Tibial artery (tissue), 4 donors: Measurements from ENCODE around the gene ZBTB48.
A peak's percentile ranks its signal among the peaks of the same experiment; 100 is the strongest.

Source experiments
- DNase-seq, 2 donors: peaks; one replicate each; pipeline ENCODE4 v3.0.0-alpha.2; 2019
- H3K27ac ChIP-seq, 2 donors: fragments of 200-600 bp; sonication (generic) in 1 of 2; 1 replicate in 1 of 2; 2 replicates in 1 of 2; pipeline ENCODE4 v1.5.1; 2018 to 2019; ENCODE audit warnings: mild to moderate bottlenecking in 1 of 2
- H3K27me3 ChIP-seq, 2 donors: fragments of 200-600 bp; sonication (generic) in 1 of 2; one replicate each; pipeline versions ENCODE4 v1.5.1 to v1.6.0; 2016 to 2019
- H3K36me3 ChIP-seq, 3 donors: fragments of 200-600 bp; sonication (generic) in 2 of 3; one replicate each; pipeline ENCODE4 v1.5.1; 2016 to 2019; ENCODE audit warnings: mild to moderate bottlenecking in 2 of 3
- H3K4me1 ChIP-seq, 4 donors: fragments of 200-600 bp; sonication (generic) in 2 of 4; 1 replicate in 3 of 4; 2 replicates in 1 of 4; pipeline ENCODE4 v1.5.1; 2016 to 2019
- H3K4me3 ChIP-seq, 2 donors: fragments of 200-600 bp; sonication (generic) in 1 of 2; 1 replicate in 1 of 2; 2 replicates in 1 of 2; pipeline ENCODE4 v1.5.1; 2018 to 2019; ENCODE audit warnings: mild to moderate bottlenecking in 2 of 2
- H3K9me3 ChIP-seq, 3 donors: fragments of 200-600 bp; sonication (generic) in 1 of 3; one replicate each; pipeline ENCODE4 v1.5.1; 2016 to 2019
- CTCF ChIP-seq, 2 experiments: fragments of 200-600 bp in 1 of 2; fragments of 450-650 bp in 1 of 2; IDR thresholded peaks; one replicate each; pipeline ENCODE4 v1.5.1; 2017 to 2019; ENCODE audit warnings: antibody characterized with exemption in 2 of 2, mild to moderate bottlenecking in 1 of 2, moderate library complexity in 1 of 2
- intact Hi-C: fragments of 100-400 bp; cut with DNase I; formaldehyde crosslinking; loops from one replicate; pipeline ENCODE4 v1.15.0; 2023; ENCODE audit warnings: low total_unique reads

The ZBTB48 gene

GRCh38 chr1:6585081-6585722, 5.4 kb downstream of the ZBTB48 start:
- Histone ChIP-seq H3K9me3 (no peaks in the 10 kb centered on the region), H3K27ac (peak overlapping the region in 1 of 2 donors; percentile 31), H3K4me3 (no peak overlapping the region), H3K27me3 (no peaks in the 10 kb centered on the region), H3K36me3 (peaks cover 23 to 44% (median 31%) of the 10 kb centered on the region in 3 donors), H3K4me1 (peaks cover 0 to 78% (median 65%) of the 10 kb centered on the region in 4 donors)
- intact Hi-C loops, result loop anchor here (10.0 kb wide), 1 partner anchor 50 kb away; no protein-coding TSS in a partner anchor
- DNase-seq, result no peak
- TF ChIP-seq CTCF (IDR thresholded peaks at IDR 0.05), result no peak

DNA sequence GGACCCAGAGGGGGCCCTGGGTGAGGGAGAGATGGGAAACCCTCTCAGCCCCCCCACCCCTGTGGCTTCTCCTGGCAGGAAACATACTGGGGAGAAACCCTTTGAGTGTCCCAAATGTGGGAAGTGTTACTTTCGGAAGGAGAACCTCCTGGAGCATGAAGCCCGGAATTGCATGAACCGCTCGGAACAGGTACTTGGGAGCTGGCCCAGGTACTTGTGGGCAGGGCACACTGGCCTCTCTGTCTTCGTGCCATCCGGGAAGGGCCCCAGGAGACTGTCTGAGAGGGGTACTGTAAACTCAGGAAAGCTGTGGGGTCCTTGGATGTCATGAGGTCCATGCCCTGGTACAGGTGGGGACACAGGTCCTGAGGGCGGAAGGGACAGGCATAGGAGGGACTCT, 6.0 kb downstream of the ZBTB48 start:
- Histone ChIP-seq H3K4me3 (no peak overlapping the region), H3K27ac (peak overlapping the region in 1 of 2 donors; percentile 31), H3K4me1 (peaks cover 0 to 78% (median 65%) of the 10 kb centered on the region in 4 donors), H3K27me3 (no peaks in the 10 kb centered on the region), H3K36me3 (peaks cover 28 to 50% (median 38%) of the 10 kb centered on the region in 3 donors), H3K9me3 (no peaks in the 10 kb centered on the region)
- intact Hi-C loops, result loop anchor here (10.0 kb wide), 1 partner anchor 49 kb away; no protein-coding TSS in a partner anchor
- DNase-seq, result no peak
- TF ChIP-seq CTCF (IDR thresholded peaks at IDR 0.05), result no peak

GRCh38 chr1:6586404-6586816, 6.6 kb downstream of the ZBTB48 start:
- TF ChIP-seq CTCF (IDR thresholded peaks at IDR 0.05), result no peak
- Histone ChIP-seq H3K27ac (peak overlapping the region; percentile 50 to 86), H3K4me3 (no peak overlapping the region), H3K27me3 (no peaks in the 10 kb centered on the region), H3K4me1 (peaks cover 0 to 78% (median 65%) of the 10 kb centered on the region in 4 donors), H3K36me3 (peaks cover 28 to 56% (median 43%) of the 10 kb centered on the region in 3 donors), H3K9me3 (no peaks in the 10 kb centered on the region)
- DNase-seq, result no peak
- intact Hi-C loops, result loop anchor here (10.0 kb wide), 1 partner anchor 48 kb away; no protein-coding TSS in a partner anchor

DNA sequence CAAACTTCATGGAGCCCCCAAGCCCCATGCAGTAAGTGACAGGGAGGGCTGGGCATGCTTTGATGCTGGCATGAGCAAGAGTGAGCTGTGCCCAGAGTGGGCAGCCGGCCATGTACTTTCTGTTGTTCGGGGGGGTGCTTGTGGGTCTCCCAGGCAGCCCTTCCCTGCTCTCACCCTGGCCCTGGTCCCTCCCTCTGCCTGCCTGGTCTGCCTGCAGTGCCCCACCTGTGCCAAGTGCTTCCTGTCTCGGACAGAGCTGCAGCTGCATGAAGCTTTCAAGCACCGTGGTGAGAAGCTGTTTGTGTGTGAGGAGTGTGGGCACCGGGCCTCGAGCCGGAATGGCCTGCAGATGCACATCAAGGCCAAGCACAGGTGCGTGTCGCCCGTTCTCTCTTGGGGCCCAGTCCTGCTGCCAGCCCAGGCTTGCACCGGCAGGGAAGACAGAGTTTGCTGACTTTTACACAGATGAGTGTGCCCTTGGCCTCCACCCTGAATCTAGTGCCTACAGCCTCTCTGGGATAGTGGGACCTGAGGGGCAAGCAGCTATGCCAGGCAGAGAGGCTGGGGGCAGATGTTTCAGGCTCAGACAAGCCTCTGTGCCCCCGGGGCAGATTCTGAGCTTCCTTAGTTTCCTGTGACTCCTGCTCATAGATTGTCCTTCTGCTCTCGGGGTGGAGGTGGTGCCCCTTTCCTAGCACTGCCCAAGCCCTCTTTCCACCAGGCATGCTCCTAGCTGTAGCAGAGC, 7.6 kb downstream of the ZBTB48 start:
- peaks cover 30 to 66% (median 54%) of the 10 kb centered on the region in 3 donors for H3K36me3 ChIP-seq
- peak; percentile 44 to 93 for DNase-seq
- intact Hi-C loops, result loop anchor here (10.0 kb wide), 1 partner anchor 47 kb away; no protein-coding TSS in a partner anchor
- H3K9me3 ChIP-seq, result no peaks in the 10 kb centered on the region
- peaks cover 0 to 78% (median 67%) of the 10 kb centered on the region in 4 donors for H3K4me1 ChIP-seq
- no peak for TF ChIP-seq CTCF (IDR thresholded peaks at IDR 0.05)
- H3K4me3 ChIP-seq, result no peak overlapping the region
- H3K27me3 ChIP-seq, result no peaks in the 10 kb centered on the region
- H3K27ac ChIP-seq, result peak overlapping the region; percentile 61 to 86

- no peak overlapping the region for H3K4me3 ChIP-seq
- no peak for DNase-seq
- no peaks in the 10 kb centered on the region for H3K9me3 ChIP-seq
- H3K4me1 ChIP-seq, result peaks cover 0 to 82% (median 71%) of the 10 kb centered on the region in 4 donors
- intact Hi-C loops, result loop anchor here (10.0 kb wide), 1 partner anchor 46 kb away; no protein-coding TSS in a partner anchor
- no peaks in the 10 kb centered on the region for H3K27me3 ChIP-seq
- no peak for TF ChIP-seq CTCF (IDR thresholded peaks at IDR 0.05)
- H3K36me3 ChIP-seq, result peaks cover 39 to 69% (median 62%) of the 10 kb centered on the region in 3 donors
- peak overlapping the region in 1 of 2 donors; percentile 86 for H3K27ac ChIP-seq
Observed at GRCh38 chr1:6588128-6588892, 8.5 kb downstream of the ZBTB48 start.
